Osteoblast (primary cell): Measurements from ENCODE around the gene FARP1. TPM values are rescaled to one million over a fixed set of nuclear protein-coding genes. Genes with fewer than 3 reads are reported as not detected.
A peak's percentile ranks its signal among the peaks of the same experiment; 100 is the strongest.
"Not testable (repeated sequence)": the region's sequence is repeated elsewhere in the genome, so short reads cannot be mapped to it uniquely, and the experiment has no call there.

ENCODE experiments used
- DNase-seq: peaks from one replicate; pipeline ENCODE4 v3.0.0; 2011; ENCODE audit warnings: low spot score, mixed read lengths; ENCODE audit not compliant: insufficient read length; ENCODE audit errors: missing footprints
- H2AFZ ChIP-seq: 2 replicates; pipeline ENCODE4 v1.6.0; 2011; ENCODE audit warnings: mild to moderate bottlenecking, low read length
- H3K27ac ChIP-seq: 2 replicates; pipeline ENCODE4 v1.5.1; 2011; ENCODE audit warnings: mild to moderate bottlenecking, low read depth, low read length, moderate library complexity
- H3K27me3 ChIP-seq: 2 replicates; pipeline ENCODE4 v1.6.0; 2012; ENCODE audit warnings: mild to moderate bottlenecking, control low read depth, inconsistent platforms, low read length, moderate library complexity; ENCODE audit not compliant: insufficient read depth
- H3K36me3 ChIP-seq: 2 replicates; pipeline ENCODE4 v1.5.1; 2011; ENCODE audit warnings: mild to moderate bottlenecking, low read length, control low read depth, moderate library complexity; ENCODE audit not compliant: insufficient read depth
- H3K4me1 ChIP-seq: 2 replicates; pipeline ENCODE4 v1.5.1; 2011; ENCODE audit warnings: mild to moderate bottlenecking, low read length, control low read depth, moderate library complexity; ENCODE audit not compliant: insufficient read depth
- H3K4me2 ChIP-seq: 2 replicates; pipeline ENCODE4 v1.6.0; 2011; ENCODE audit warnings: mild to moderate bottlenecking, low read length; ENCODE audit not compliant: insufficient read depth
- H3K4me3 ChIP-seq: fragments of 200-600 bp; sonication (generic); 3 replicates; pipeline ENCODE4 v1.5.1; 2012; ENCODE audit warnings: mild to moderate bottlenecking, low read length, inconsistent platforms; ENCODE audit not compliant: insufficient read depth
- H3K79me2 ChIP-seq: 2 replicates; pipeline ENCODE4 v1.6.0; 2012; ENCODE audit warnings: mild to moderate bottlenecking, low read length, control low read depth, inconsistent platforms; ENCODE audit not compliant: insufficient read depth
- H3K9me3 ChIP-seq: 2 replicates; pipeline ENCODE4 v1.5.1; 2011; ENCODE audit warnings: low read depth, low read length, control low read depth
- H4K20me1 ChIP-seq: 2 replicates; pipeline ENCODE4 v1.6.0; 2012; ENCODE audit warnings: mild to moderate bottlenecking, low read length, control low read depth; ENCODE audit not compliant: insufficient read depth
- CTCF ChIP-seq: IDR thresholded peaks from 2 replicates; pipeline ENCODE4 v1.5.1; 2011; ENCODE audit warnings: mild to moderate bottlenecking, low read depth, low read length, moderate library complexity; ENCODE audit errors: extremely low read depth
- total RNA-seq: library from RNA; depleted of rRNA; stranded (reverse); fragments of >200 nt; gene quantifications from 2 replicates; pipeline ENCODE4 v1.2.3, GENCODE V29; 2012

The FARP1 gene
- total RNA-seq, 1 donor: 36.2 TPM

- DNase-seq: no peak
- H2AFZ ChIP-seq: peak overlapping the region; percentile 25
- no peak overlapping the region for H3K27ac ChIP-seq
- H3K9me3 ChIP-seq: no peaks in the 10 kb centered on the region
- peaks cover 56% of the 10 kb centered on the region for H3K36me3 ChIP-seq
- H3K4me3 ChIP-seq: no peak overlapping the region
- H3K4me2 ChIP-seq: peak overlapping the region; percentile 22
- H3K79me2 ChIP-seq: no peaks in the 10 kb centered on the region
- H3K27me3 ChIP-seq: no peaks in the 10 kb centered on the region
- TF ChIP-seq CTCF: no peak
- H3K4me1 ChIP-seq: no peaks in the 10 kb centered on the region
- no peaks in the 10 kb centered on the region for H4K20me1 ChIP-seq
Observed at GRCh38 chr13:98411617-98412265, 268.8 kb downstream of the FARP1 start.

GRCh38 chr13:98413278-98413677, 270.4 kb downstream of the FARP1 start:
- not testable (repeated sequence) for DNase-seq, H3K4me1 ChIP-seq, H3K4me2 ChIP-seq, H3K27me3 ChIP-seq, H3K9me3 ChIP-seq, H2AFZ ChIP-seq, H3K27ac ChIP-seq, H4K20me1 ChIP-seq, H3K4me3 ChIP-seq, H3K79me2 ChIP-seq
- peaks cover 51% of the 10 kb centered on the region for H3K36me3 ChIP-seq

GRCh38 chr13:98413796-98414195, 270.9 kb downstream of the FARP1 start:
- Histone ChIP-seq H3K79me2 (no peaks in the 10 kb centered on the region), H3K27ac (no peak overlapping the region), H3K9me3 (no peaks in the 10 kb centered on the region), H3K27me3 (no peaks in the 10 kb centered on the region), H3K36me3 (peaks cover 51% of the 10 kb centered on the region), H4K20me1 (no peaks in the 10 kb centered on the region), H3K4me1 (no peaks in the 10 kb centered on the region), H3K4me2 (no peak overlapping the region), H2AFZ (no peak overlapping the region), H3K4me3 (no peak overlapping the region)
- TF ChIP-seq CTCF: no peak
- no peak for DNase-seq

- no peak for TF ChIP-seq CTCF
- Histone ChIP-seq H3K27ac (no peak overlapping the region), H3K4me3 (no peak overlapping the region), H3K36me3 (peaks cover 50% of the 10 kb centered on the region), H3K4me1 (peaks cover 11% of the 10 kb centered on the region), H3K27me3 (no peaks in the 10 kb centered on the region), H3K79me2 (no peaks in the 10 kb centered on the region), H3K4me2 (no peak overlapping the region), H3K9me3 (no peaks in the 10 kb centered on the region), H2AFZ (no peak overlapping the region), H4K20me1 (no peaks in the 10 kb centered on the region)
- DNase-seq: no peak
Observed at GRCh38 chr13:98415326-98416070, 272.6 kb downstream of the FARP1 start.
